IPS-18c (cell line): ENCODE results near the gene PPM1H.

Experiments used
- H3K4me3 ChIP-seq: 2 replicates; pipeline ENCODE4 v1.7.0; 2013; ENCODE audit warnings: low read depth, mild to moderate bottlenecking, low read length, moderate library complexity; ENCODE audit not compliant: insufficient read depth
- H3K9me3 ChIP-seq: one replicate; pipeline ENCODE4 v1.6.1; 2013; ENCODE audit warnings: mild to moderate bottlenecking, low read length, moderate library complexity; ENCODE audit not compliant: control insufficient read depth, insufficient read depth

Gene PPM1H

DNA sequence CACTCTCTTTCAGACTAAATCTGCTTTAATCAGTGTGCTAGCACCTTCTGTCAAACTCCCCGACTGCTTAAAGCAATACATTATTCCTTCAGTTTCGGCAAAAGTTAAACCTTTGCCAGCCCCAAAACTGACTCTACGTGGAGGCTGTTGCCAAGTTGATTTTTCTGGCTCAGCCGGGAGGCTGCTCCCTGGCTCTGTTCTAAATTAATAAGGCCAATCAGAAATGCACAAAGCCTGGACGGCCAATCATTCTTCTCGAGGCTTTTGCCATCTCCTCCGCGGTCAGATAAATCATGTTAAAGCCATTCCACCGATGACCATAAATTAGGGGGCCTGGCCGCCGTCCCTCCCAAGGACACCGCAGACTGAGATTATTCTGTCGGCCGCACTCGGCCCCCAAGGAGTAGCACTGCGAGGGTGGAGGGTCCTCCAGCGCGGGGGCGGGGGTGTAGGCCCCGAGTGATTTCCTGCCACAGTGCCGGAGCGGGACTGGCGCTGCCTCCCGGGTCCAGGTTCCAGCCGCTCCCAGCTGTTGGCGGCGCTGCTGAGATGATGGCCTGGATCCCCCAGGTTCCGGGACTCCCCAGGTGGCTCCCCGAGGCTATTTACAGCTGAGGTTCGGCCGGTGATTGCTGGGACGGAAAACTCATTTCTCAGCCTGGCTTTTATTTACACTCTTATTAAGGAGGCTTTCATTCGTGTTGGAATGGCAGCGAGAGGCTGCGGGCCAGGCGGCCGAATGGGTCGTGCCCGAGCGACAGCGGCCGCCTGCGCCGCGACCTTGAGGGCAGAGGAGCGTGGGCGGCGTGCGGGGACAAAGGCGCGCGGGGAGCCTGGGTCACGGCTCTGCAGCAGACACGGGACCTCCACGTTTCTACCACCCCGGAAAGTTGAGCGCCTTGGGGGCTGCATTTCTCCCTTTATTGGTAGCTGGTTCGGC, 303.2 kb downstream of the PPM1H start:
- Histone ChIP-seq H3K9me3 (no peaks in the 10 kb centered on the region), H3K4me3 (peak overlapping the region; percentile 54)

DNA sequence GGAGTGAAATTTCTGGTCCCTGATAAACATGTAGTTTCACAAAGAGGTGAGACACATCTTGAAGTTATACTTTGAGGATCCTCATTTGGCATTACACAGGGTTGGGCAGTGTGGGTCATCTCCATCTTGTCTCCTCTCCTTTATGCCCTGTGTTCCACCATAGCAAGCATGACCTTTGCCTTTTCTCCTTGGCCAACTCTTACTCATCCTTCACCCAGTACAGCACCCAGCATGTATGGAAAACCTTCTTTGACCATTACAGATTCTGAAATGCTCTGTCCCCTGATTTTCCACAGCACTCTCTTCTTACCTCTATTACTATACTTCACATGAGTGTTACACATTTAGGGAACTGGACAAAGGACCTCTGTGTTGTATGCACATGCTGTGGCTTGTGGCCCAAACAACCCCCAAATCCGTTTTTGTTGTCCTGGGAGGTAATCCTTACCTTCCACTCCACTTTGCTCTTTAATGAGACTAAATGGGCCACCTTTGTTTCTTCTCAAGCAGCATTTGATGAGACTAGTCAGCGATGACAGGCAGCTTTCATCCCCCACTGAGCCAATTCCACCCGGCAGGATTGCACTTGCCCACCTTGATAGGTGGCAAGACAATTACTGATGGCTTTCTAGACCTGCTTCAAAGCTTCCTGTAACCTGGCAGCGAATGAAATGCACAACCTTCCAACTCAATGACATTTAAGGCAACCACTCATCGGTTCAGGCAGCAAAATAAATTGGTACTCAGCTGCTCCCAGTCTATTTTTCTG, 304.8 kb downstream of the PPM1H start:
- no peaks in the 10 kb centered on the region for H3K9me3 ChIP-seq

DNA sequence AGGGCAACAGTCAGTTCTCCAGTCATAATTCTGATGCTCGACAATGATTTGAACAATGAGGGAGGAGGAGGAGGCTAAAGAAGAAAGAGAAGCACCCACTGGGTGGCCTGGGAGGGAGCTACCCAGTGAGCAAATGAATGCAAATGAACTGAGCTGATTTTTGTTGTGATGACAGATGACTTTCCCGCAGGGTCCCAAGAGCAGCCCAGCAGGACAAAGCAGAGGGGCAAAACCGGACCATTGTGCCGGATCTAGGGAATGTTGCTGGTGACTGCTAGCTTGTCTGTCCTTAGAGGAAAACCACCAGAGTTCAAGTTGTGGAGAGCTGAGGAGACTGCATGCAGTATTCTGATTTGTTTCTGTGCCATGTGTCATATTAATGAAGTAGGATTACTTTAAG, 305.5 kb downstream of the PPM1H start:
- Histone ChIP-seq H3K4me3 (no peak overlapping the region), H3K9me3 (no peaks in the 10 kb centered on the region)

More for the DNA sequence above, 304.8 kb downstream of the PPM1H start:
- no peak overlapping the region for H3K4me3 ChIP-seq

DNA sequence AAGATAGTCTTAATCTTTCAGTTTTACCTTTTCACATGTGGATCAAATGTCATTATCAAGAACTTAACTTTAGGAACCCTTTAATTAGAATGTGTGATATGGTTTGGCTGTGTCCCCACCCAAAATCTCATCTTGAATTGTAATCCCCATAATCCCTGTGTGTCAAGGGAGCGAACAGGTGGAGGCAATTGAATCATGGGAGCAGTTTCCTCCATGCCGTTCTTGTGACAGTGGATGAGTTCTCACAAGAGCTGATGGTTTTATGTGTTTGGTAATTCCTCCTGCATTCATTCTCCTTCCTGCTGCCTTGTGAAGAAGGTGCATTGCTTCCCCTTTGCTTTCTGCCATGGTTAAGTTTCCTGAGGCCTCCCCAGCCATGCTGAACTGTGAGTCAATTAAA, 307.8 kb downstream of the PPM1H start:
- Histone ChIP-seq H3K9me3 (no peaks in the 10 kb centered on the region), H3K4me3 (no peak overlapping the region)

DNA sequence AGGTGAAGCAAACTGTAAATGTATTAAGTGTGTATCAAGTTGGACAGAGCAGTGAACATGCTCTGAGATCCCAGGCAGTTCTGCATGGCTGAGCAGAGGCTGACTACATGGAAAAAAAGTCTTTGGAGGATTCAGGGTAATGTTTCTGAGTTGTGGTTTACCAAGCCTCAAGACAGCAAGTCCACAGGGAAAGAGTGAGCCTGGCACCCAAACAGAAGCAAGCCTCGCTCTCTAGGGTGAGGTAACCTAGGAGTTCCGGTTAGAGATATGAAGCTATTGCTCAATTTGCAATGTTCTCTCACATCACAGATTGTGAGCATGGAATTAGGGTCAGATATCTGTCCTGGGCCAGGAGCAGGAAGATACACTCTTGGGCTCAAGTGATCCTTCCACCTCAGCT, 309.7 kb downstream of the PPM1H start:
- Histone ChIP-seq H3K9me3 (no peaks in the 10 kb centered on the region), H3K4me3 (no peak overlapping the region)

DNA sequence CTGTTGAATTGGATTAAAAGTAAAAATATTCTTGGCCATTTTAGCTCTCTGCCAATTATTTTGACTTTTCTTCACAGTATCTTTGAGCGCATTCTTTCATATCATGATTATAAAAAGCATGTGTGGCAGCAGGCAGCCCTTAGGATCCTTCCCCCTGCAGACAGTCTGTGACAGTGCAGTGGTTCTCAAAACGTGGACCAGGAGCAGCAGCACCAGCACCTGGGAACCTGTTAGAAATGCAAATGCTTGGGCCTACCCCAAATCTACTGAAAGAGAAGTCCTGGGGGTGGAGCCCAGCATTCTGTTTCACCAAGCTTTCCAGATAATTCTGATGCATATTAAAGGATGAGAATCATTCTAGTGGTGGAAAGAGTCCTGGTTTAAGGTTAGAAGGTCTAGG, 312.8 kb downstream of the PPM1H start:
- H3K9me3 ChIP-seq, result no peaks in the 10 kb centered on the region
- no peak overlapping the region for H3K4me3 ChIP-seq

DNA sequence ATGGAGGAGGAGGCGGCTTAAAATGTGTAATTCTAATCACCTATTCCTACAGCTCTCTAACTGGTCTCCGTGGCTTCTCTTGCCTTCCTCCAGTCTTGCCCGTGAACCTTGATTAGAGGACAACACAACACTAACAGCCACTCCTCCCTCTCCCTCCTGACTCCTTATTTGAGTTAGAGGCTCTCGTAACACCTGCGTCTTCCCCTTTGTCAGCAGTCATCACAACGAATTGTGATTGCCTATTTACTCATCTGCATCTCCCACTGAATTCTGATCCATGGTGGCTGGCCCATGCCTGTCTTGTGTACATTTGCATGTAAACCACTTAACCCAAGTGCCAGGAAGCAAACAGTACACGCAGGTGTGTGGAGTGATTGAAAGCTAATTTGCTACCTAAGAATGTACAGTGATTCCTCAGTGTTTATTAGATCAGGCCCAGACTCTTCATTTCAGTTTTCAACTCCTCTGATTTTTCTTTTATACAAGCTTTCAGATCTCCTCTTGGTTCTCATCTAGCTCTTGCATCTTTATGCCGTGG, 313.8 kb downstream of the PPM1H start:
- H3K4me3 ChIP-seq, result no peak overlapping the region
- H3K9me3 ChIP-seq, result no peaks in the 10 kb centered on the region

DNA sequence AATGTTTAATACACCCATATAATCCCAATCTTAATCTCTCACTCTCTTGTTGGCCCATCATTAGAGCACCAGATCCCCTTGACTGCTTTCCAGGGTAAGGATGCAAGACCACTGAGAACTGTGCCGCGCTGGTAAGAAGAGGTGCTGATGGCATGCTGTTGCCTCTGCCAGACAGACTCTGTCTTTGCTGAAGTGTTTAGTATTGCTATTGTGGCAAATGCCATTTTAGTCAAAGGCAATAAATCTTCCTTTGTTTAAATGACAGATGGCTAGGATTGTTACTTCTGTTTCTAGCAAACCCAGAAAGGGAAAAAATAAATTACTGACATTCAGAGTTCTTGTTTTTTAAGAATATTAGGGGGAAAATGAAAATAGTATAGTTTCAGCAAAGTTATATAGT, 316.0 kb downstream of the PPM1H start:
- Histone ChIP-seq H3K9me3 (no peaks in the 10 kb centered on the region), H3K4me3 (no peak overlapping the region)

DNA sequence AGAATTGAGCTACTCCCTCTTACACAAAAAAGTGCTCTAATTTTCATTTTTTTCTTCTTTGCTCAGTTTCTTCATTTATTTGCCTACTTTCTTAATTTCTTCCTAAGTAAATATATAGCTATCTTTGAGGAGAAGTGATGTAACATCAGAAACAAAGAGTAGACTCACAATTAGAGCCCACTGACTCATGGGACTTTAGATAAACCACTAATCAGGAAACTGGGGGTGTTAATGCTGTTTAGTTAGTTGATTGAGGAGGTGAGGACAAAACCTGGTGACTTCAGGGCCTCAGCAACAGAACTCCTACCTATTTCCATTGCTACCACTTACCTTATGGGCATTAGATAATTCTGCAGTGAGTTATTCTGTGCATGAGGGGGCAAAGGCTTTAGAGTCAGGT, 316.6 kb downstream of the PPM1H start:
- Histone ChIP-seq H3K4me3 (no peak overlapping the region), H3K9me3 (no peaks in the 10 kb centered on the region)

DNA sequence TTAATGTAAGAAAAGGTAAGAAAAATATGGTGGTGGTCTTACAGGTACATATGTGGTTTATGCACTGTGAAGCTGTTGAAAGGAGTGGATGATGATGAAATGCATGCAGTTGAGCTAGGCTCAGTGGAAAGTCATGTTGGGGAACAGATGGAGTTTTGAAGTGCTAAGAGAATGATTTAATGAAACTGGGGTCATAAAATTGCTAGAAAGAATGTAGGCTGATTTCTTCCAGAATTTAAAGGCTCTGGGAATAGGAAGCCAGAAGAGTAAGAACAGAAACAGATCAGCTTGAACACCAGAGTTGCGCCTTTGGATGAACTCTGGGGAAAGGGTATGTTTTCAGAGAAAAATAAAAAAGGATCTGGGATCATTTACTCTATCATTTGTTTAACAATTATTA, 321.9 kb downstream of the PPM1H start:
- no peaks in the 10 kb centered on the region for H3K9me3 ChIP-seq

DNA sequence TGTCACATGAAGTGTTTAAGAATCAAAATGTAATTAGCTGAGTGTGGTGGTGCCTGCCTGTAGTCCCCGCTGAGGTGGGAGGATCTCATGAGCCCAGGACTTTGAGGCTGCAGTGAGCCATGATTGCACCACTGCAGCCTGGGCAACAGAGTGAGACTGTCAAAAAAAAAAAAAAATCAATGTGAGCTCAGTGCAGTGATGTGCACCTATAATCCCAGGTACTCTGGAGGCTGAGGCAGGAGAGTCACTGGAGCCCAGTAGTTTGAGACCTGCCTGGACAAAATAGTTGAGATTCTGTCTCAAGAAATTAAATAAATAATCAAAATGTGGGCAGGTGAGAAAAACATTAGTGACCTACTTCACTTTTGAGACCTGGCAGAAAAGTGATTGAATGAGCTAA, 328.3 kb downstream of the PPM1H start:
- H3K4me3 ChIP-seq, result no peak overlapping the region
- no peaks in the 10 kb centered on the region for H3K9me3 ChIP-seq

More for the DNA sequence above, 321.9 kb downstream of the PPM1H start:
- no peak overlapping the region for H3K4me3 ChIP-seq

DNA sequence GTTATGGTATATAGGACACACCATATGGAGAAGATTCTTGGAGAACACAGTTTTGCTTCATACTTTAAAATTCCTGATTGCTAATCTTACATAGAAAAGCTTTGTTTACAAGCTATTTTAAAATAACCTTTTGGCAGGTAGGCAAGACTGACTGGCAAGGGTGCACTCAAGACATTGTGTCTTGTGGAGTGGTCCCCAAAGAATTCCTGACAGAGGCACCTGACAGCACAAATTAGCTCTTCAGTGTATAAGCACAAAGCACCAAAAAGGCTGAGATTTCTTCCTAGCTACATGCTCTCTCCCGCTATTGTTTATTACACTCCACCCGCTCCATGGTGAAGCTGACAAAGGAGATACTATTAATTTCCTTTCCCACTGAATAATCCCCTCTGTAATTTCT, 329.0 kb downstream of the PPM1H start:
- Histone ChIP-seq H3K4me3 (no peak overlapping the region), H3K9me3 (no peaks in the 10 kb centered on the region)

DNA sequence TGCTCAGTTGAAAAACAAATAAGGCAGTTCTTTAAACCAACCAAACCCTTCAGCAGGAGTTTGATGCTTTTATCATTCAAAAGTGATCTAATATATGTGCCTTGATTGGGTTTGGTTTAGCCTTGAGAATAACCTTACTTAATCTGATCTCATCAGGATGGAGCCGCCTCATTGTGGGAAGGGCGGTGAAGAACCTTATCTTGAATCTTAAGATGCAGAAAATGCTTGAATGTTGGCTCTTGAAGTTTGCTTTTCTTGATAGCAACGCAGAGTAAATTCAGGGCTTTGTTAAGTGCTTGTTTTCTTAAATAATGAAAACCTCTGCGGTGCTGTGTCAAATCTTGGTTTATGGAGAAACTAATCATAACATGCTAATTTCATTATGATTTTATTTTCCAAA, 330.1 kb downstream of the PPM1H start:
- Histone ChIP-seq H3K4me3 (peak overlapping the region; percentile 32), H3K9me3 (no peaks in the 10 kb centered on the region)

DNA sequence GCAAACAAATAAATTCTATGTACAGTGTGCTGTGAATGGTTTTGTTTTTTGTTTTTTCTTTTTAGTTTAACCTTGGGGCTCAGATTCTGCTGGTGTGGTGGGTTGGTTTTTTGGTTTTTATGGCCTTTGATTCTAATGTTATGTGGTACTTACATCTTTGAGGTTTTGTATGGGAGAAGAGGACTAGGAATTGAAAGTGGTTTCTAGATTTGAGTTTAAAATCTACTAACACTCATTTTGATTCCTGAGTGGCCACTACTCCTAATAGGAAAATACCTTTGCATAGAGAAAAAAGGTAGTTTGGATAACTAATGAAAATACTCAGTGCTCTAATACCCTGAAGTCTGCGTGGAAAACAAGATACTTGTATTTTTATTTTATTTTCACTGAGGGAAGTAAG, 330.6 kb downstream of the PPM1H start:
- Histone ChIP-seq H3K9me3 (no peaks in the 10 kb centered on the region), H3K4me3 (peak overlapping the region; percentile 85)

DNA sequence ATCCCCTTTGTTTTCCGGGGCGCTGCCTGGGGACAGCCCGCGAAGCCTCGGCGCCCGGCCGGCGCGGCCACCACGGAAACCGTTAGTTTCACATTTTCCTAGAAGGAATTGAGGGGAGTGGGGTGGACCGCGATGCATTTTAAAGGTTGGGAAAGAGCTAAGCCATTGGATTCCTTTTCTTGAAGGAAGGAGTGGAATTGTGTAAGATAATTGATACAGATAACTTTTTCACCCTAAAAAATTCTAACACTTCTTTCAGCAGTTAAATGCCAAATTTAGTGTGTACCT, 331.2 kb downstream of the PPM1H start:
- H3K4me3 ChIP-seq, result peak overlapping the region; percentile 85
- H3K9me3 ChIP-seq, result no peaks in the 10 kb centered on the region

DNA sequence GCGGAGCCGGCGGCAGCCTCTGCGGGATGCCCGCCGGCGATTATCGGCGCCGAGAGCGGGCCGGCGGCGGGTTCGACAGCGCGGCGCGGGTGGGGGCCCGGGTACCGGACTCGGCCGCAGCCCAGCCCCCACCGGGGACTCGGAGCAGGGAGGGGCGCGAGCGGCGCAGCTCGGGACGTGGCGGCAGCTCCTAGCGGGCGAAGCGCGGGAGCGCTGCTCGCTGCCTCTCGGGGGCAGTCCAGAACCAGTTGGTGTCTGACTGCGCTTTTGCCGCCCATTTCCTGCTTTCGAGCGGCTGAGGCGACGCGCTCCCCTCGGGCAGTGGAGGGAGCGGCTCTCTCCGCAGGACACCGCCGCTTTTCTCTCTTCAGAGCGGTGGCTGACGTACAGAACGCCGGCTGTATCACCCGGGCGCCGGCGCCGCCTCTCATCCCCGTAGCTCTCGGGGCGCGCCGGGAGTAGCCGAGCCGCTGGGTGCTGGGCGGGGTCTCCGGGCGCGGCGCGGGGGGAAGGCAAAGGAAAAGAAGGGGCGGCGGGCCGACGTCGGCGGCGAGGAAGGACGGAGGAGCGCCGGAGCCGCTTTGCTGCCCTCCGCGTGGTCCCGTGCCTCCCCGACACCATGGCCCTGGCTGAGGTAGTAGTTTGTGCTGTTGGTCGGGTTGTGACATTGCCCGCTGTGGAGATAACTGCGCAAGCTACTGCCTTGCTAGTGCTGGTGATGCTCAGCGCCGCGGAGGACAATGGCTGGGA, 331.7 kb downstream of the PPM1H start:
- H3K4me3 ChIP-seq, result peak overlapping the region; percentile 85
- no peaks in the 10 kb centered on the region for H3K9me3 ChIP-seq

DNA sequence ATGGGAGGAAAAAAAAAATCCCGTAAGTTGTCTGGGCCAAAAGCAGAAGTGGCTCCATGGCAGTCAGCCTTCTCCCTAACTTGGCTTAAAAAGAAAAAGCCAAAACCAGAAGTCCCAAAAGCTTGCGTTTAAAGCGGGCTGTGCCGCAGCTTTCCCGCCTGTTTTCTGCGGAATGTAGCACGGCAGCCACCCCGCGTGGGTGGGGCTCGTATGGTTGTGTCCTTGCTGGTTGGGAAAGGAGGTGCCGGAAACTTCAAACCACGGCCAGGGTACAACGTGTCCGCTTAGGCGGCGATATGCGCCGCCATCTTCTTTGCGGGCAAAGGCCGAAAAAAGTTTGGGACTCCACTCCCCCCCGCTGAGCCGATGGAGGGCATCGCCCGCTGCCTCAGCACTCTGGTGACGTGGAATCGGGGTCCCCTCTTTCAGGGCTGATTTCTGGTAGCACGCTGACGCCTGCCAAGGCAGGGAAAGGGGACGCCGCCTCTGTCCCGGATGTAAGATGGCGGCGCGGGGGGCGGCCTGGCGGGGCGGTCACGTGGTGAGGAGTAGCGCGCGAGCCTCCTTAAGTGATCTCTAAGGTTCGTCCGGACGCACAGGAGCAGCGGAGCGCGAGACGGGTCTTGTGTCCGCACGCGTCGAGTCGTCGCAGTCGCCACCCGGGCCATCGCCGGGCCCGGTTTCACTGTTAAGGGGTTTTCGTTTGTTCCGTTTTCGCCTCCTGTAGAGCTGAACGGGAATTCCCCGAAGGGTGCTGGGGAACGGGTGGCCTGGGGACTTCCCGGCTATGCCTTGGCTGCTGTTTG, 332.5 kb downstream of the PPM1H start:
- H3K4me3 ChIP-seq, result peak overlapping the region; percentile 85
- H3K9me3 ChIP-seq, result no peaks in the 10 kb centered on the region
